GM13977 (cell line): Measurements from ENCODE around the gene STX8.

Experiments used
- DNase-seq: peaks from one replicate; pipeline ENCODE4 v3.0.0; 2012; ENCODE audit warnings: low spot score
- CTCF ChIP-seq: IDR thresholded peaks from 2 replicates; pipeline ENCODE4 v1.5.1; 2012; ENCODE audit warnings: mild to moderate bottlenecking, control low read depth; ENCODE audit not compliant: insufficient read depth; ENCODE audit errors: extremely low read depth, missing control alignments
- in situ Hi-C: fragments of 300-500 bp; cut with MboI; formaldehyde crosslinking; loops from one replicate; pipeline ENCODE4 v1.12.0; 2022; ENCODE audit warnings: low sequenced_read_pairs, low pct_unique_long_range_greater_than_20kb, mixed read lengths, inconsistent platforms; ENCODE audit not compliant: unreplicated experiment

Gene STX8

GRCh38 chr17:9232591-9233270, 342.9 kb downstream of the STX8 start:
- in situ Hi-C loops, result no loop called here
- TF ChIP-seq CTCF, result no peak
- no peak for DNase-seq

- TF ChIP-seq CTCF, result no peak
- in situ Hi-C loops, result no loop called here
- no peak for DNase-seq
Observed at GRCh38 chr17:9232155-9232475, 343.5 kb downstream of the STX8 start.

GRCh38 chr17:9231449-9232154, 344.0 kb downstream of the STX8 start:
- no peak for DNase-seq
- in situ Hi-C loops, result no loop called here
- TF ChIP-seq CTCF, result no peak

- TF ChIP-seq CTCF, result no peak
- no peak for DNase-seq
- in situ Hi-C loops, result no loop called here
Observed at GRCh38 chr17:9230861-9231260, 344.8 kb downstream of the STX8 start.

GRCh38 chr17:9230346-9230745, 345.3 kb downstream of the STX8 start:
- DNase-seq, result no peak
- TF ChIP-seq CTCF, result no peak
- in situ Hi-C loops, result no loop called here

GRCh38 chr17:9229826-9230201, 345.8 kb downstream of the STX8 start:
- no peak for TF ChIP-seq CTCF
- in situ Hi-C loops, result no loop called here
- DNase-seq, result no peak
